Heart left ventricle (tissue), 16 donors: ENCODE results near the gene NANOS1. TPM values are rescaled to one million over a fixed set of nuclear protein-coding genes. Genes with fewer than 3 reads are reported as not detected.

ENCODE experiments used
- ATAC-seq, 4 donors: fragments of 200-7000 bp; cut with Tn5 transposase; one replicate each; pipeline ENCODE4 v1.9.1; 2020 to 2022; ENCODE audit warnings: moderate library complexity in 4 of 4, mild to moderate bottlenecking in 3 of 4, moderate number of reproducible peaks in 1 of 4
- DNase-seq, 5 donors: peaks; one replicate each; pipeline ENCODE4 v3.0.0-alpha.2; 2020
- H3K27ac ChIP-seq, 12 donors: fragments of 200-600 bp; sonication (generic) in 4 of 12; one replicate each; pipeline versions ENCODE4 v1.5.0 to v1.8.0; 2016 to 2022; ENCODE audit warnings: mild to moderate bottlenecking in 2 of 12
- H3K27me3 ChIP-seq, 9 donors: fragments of 200-600 bp; sonication (generic) in 2 of 9; one replicate each; pipeline versions ENCODE4 v1.5.1 to v1.8.0; 2016 to 2022; ENCODE audit warnings: mild to moderate bottlenecking in 3 of 9
- H3K36me3 ChIP-seq, 9 donors: fragments of 200-600 bp; sonication (generic) in 2 of 9; one replicate each; pipeline versions ENCODE4 v1.5.0 to v1.8.0; 2018 to 2022; ENCODE audit warnings: mild to moderate bottlenecking in 2 of 9
- H3K4me1 ChIP-seq, 12 donors: fragments of 200-600 bp; sonication (generic) in 4 of 12; one replicate each; pipeline versions ENCODE4 v1.5.0 to v1.8.0; 2016 to 2022; ENCODE audit warnings: mild to moderate bottlenecking in 3 of 12
- H3K4me3 ChIP-seq, 12 donors: fragments of 200-600 bp; sonication (generic) in 4 of 12; one replicate each; pipeline versions ENCODE4 v1.5.0 to v1.8.0; 2017 to 2022; ENCODE audit warnings: mild to moderate bottlenecking in 9 of 12, moderate library complexity in 4 of 12
- H3K9me3 ChIP-seq, 12 donors: fragments of 200-600 bp; sonication (generic) in 4 of 12; one replicate each; pipeline versions ENCODE4 v1.5.0 to v1.8.0; 2016 to 2022; ENCODE audit warnings: mild to moderate bottlenecking in 1 of 12
- POLR2A ChIP-seq, 2 donors: fragments of 450-650 bp; IDR thresholded peaks; one replicate each; pipeline ENCODE4 v1.6.1; 2017; ENCODE audit warnings: antibody characterized with exemption in 2 of 2, mild to moderate bottlenecking in 2 of 2, moderate library complexity in 2 of 2
- WGBS, 4 donors: extraction: QIAGEN DNeasy Blood & Tissue Kit in 2 of 4; methylation state at CpG; one replicate each; pipeline versions ENCODE4 v1.1.5 to v1.1.7; 2013 to 2018; 5-methylcytosine and 5-hydroxymethylcytosine counted together
- intact Hi-C, 10 donors: fragments of 100-400 bp; cut with DNase I; formaldehyde crosslinking; loops; one replicate each; pipeline versions ENCODE4 v1.11.1 to v1.14.2; 2022
- long read RNA-seq, 3 donors: library from polyadenylated mRNA; unstranded; transcript quantifications; one replicate each; pipeline ENCODE4 v2.0.0, GENCODE V29; 2020 to 2021
- polyA plus RNA-seq, 2 donors: library from polyadenylated mRNA; stranded (reverse); fragments of 200-250 nt; gene quantifications; one replicate each; pipeline ENCODE4 v1.2.3, GENCODE V29; 2013
- total RNA-seq, 9 donors: library from RNA; depleted of rRNA in 2 of 9; stranded (reverse); fragments of >200 nt in 2 of 9; fragmentation: NEBNext Ultra II Directional in 3 of 9; extraction: Animal tissue kit (Norgen Biotek cat#: 25700) in 3 of 9; gene quantifications; one replicate each; pipeline versions ENCODE4 v1.1.0 to v1.2.4, GENCODE V29; 2016 to 2023
- TF ChIP-seq, protein P1 (sequence below), 12 donors: fragments of 200-600 bp; sonication (generic) in 4 of 12; IDR thresholded peaks; one replicate each; pipeline versions ENCODE4 v1.5.0 to v1.8.0; 2018 to 2022; ENCODE audit warnings: antibody characterized with exemption in 12 of 12, mild to moderate bottlenecking in 5 of 12
- donor health status: ischemic (EF 13 %, LVEDD 7.1; RV severe dilation, severe dysfunction).
- donor health status: healthy with polysubstance abuse.
- donor health status: DM: no; HTN: yes; CAD: no.
- donor health status: DM: no; HTN: no; CAD: no.
- donor health status: ischemic (EF 25% LVEDD 6.9; RV normal size, moderate dysfunction).
- donor health status: ischemic (EF 25% LVEDD 5.7; RV mildly dilated, moderate dysfunction).
- donor health status: healthy.
- donor health status: DM: yes; HTN: yes; CAD: no.
- donor health status: ischemic (EF 35%, LVEDD 5.7; RV mildly dilated, moderate dysfunction).
- donor health status: nonischemic (EF 11% LVEDD 7.7; RV severe dilation, severe dysfunction).
- donor health status: DM: yes; HTN: yes; CAD: no.
- donor health status: PGD.
- donor health status: ischemic (EF 29% LVEDD 5.4; RV normal size, mild dysfunction).
- donor health status: nonischemic (EF 23%, LVEDD 6.1; RV moderate dilation, normal function).

The NANOS1 gene, protein sequence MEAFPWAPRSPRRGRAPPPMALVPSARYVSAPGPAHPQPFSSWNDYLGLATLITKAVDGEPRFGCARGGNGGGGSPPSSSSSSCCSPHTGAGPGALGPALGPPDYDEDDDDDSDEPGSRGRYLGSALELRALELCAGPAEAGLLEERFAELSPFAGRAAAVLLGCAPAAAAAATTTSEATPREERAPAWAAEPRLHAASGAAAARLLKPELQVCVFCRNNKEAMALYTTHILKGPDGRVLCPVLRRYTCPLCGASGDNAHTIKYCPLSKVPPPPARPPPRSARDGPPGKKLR
- total RNA-seq (10 to 100 TPM in 4 of 9 donors, 1 to 10 TPM in 5; 3.3 to 35.5 (median 8.8) TPM), polyA plus RNA-seq (10 to 100 TPM in 1 of 2 donors, 1 to 10 TPM in 1; 7.1 to 41.4 TPM)
- long read RNA-seq, donor 1, full-length matches to known transcripts, result 19 of 19 reads
- long read RNA-seq, donor 1, partial matches to known transcripts, result 0 of 19 reads
- long read RNA-seq, donor 1, other reads (novel, unspliced or antisense), result 0 of 19 reads
- long read RNA-seq, donor 2, full-length matches to known transcripts, result 12 of 12 reads
- long read RNA-seq, donor 2, partial matches to known transcripts, result 0 of 12 reads
- long read RNA-seq, donor 2, other reads (novel, unspliced or antisense), result 0 of 12 reads
- long read RNA-seq, donor 3, full-length matches to known transcripts, result 135 of 135 reads
- long read RNA-seq, donor 3, partial matches to known transcripts, result 0 of 135 reads
- long read RNA-seq, donor 3, other reads (novel, unspliced or antisense), result 0 of 135 reads

DNA sequence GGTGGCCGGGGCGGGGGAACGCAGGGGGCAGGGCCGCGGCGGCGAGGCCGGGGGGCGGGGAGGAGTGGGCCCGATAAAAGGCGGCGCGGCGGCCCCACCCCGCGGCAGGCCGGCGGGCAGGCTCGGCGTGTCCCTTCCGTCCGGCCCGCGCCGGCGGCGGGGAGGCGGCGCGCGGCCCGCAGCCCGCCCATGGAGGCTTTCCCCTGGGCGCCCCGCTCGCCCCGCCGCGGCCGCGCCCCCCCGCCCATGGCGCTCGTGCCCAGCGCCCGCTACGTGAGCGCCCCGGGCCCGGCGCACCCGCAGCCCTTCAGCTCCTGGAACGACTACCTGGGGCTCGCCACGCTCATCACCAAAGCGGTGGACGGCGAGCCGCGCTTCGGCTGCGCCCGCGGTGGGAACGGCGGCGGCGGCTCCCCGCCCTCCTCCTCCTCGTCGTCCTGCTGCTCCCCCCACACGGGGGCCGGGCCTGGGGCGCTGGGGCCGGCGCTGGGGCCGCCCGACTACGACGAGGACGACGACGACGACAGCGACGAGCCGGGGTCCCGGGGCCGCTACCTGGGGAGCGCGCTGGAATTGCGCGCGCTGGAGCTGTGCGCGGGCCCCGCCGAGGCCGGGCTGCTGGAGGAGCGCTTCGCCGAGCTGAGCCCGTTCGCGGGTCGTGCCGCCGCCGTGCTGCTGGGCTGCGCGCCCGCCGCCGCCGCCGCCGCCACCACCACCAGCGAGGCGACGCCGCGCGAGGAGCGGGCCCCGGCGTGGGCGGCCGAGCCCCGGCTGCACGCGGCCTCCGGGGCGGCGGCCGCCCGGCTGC, at the start of gene NANOS1:
TSS of gene NANOS1 (plus strand) at position 102 of the 808 bp plus-strand sequence. CDS start at position 190, 88 bp downstream.
- Histone ChIP-seq H3K27me3 (peaks cover 0 to 5% (median 0%) of the 10 kb centered on the region in 9 donors), H3K4me1 (peaks cover 0 to 50% (median 22%) of the 10 kb centered on the region in 12 donors), H3K4me3 (peak within 1 kb of the TSS; percentile 34 to 86 (median 64)), H3K27ac (peak within 1 kb of the TSS in 11 of 12 donors; percentile 27 to 88 (median 77)), H3K9me3 (no peaks in the 10 kb centered on the region), H3K36me3 (peaks cover 0 to 31% (median 27%) of the 10 kb centered on the region in 9 donors)
- 1% methylated on average over 29 to 136 of the region's 136 CpGs; no CpG with 5 or more reads in 1 of the 4 donors for WGBS, 4 donors
- ATAC-seq, result no peak
- intact Hi-C loops, result loop anchor here in 7 of 10 donors (2.0 to 10.0 kb wide), 9 partner anchors 47 to 465 kb away; partner anchors contain the start of gene CACUL1 (in 2 of the 7)
- DNase-seq, result peak in 2 of 5 donors; percentile 26 to 69
- TF ChIP-seq POLR2A (IDR thresholded peaks at IDR 0.05), result no peak
- TF ChIP-seq, protein P1, sequence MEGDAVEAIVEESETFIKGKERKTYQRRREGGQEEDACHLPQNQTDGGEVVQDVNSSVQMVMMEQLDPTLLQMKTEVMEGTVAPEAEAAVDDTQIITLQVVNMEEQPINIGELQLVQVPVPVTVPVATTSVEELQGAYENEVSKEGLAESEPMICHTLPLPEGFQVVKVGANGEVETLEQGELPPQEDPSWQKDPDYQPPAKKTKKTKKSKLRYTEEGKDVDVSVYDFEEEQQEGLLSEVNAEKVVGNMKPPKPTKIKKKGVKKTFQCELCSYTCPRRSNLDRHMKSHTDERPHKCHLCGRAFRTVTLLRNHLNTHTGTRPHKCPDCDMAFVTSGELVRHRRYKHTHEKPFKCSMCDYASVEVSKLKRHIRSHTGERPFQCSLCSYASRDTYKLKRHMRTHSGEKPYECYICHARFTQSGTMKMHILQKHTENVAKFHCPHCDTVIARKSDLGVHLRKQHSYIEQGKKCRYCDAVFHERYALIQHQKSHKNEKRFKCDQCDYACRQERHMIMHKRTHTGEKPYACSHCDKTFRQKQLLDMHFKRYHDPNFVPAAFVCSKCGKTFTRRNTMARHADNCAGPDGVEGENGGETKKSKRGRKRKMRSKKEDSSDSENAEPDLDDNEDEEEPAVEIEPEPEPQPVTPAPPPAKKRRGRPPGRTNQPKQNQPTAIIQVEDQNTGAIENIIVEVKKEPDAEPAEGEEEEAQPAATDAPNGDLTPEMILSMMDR (IDR thresholded peaks at IDR 0.05), result no peak

DNA sequence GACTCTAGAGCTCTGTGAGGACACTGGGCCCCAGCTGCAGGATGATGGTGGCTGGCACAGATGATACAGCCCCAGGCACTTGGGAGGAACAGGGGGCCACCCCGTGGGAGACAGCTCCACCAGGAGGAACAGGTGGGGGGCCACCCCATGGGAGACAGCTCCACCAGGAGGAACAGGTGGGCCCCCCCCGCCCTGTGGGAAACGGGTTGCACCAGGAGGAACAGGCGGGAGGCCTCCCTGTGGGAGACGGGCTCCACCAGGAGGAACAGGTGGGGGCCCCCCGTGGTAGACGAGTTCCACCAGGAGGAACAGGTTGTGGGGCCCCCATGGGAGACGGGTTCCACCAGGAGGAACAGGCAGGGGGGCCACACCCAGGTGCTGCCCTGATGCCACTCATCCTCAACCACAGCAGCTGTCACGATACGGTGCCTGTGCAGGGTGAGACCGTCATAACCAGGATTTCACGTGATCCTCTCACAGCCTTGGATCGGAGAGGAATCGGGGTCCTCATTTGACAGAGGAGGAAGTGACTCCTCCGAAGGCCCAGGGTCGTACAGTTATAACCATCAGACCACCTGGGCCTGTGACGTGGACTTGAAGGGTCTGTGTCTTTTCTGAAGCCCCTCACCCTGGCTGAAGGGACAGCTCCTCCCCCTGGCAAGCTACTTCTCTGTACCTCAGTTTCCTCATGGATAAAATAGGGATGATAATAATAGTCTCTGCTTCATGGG, 49.2 kb upstream of the NANOS1 start:
- Histone ChIP-seq H3K36me3 (no peaks in the 10 kb centered on the region), H3K27ac (no peak overlapping the region), H3K4me1 (peaks cover 0 to 5% (median 0%) of the 10 kb centered on the region in 12 donors), H3K9me3 (peaks cover 0 to 12% (median 1%) of the 10 kb centered on the region in 12 donors), H3K4me3 (no peak overlapping the region), H3K27me3 (no peaks in the 10 kb centered on the region)
- ATAC-seq (no peak), DNase-seq (no peak)
- intact Hi-C loops, result no loop called here
- no peak for TF ChIP-seq POLR2A (IDR thresholded peaks at IDR 0.05)
- TF ChIP-seq, protein P1 (IDR thresholded peaks at IDR 0.05), result no peak
- WGBS, 4 donors, result 85 to 90% (median 86%) methylated on average over 12 to 17 of the region's 17 CpGs

DNA sequence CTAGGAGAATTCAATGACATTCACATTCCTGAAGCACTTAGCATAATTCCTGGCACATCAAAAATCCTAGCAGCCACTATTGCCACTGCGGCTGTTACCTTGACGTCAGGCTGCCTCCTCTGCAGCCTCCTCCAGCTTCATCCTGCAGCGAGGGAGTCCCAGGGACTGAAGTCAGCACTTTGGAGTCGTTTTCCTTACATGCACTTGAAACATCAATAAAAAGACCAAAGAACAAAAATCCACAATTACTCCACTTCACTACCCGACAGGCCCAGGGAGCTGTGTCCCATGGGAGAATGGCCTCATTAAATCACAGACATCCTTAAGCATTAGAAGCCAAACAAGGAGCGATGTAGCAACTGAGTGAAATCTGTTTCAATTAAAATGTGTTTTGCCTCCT, 48.6 kb upstream of the NANOS1 start:
- 61 to 78% (median 71%) methylated on average over 6 of the region's 6 CpGs for WGBS, 4 donors
- Histone ChIP-seq H3K27ac (no peak overlapping the region), H3K36me3 (no peaks in the 10 kb centered on the region), H3K4me3 (no peak overlapping the region), H3K9me3 (peaks cover 0 to 18% (median 6%) of the 10 kb centered on the region in 12 donors), H3K4me1 (peaks cover 0 to 5% (median 0%) of the 10 kb centered on the region in 12 donors), H3K27me3 (no peaks in the 10 kb centered on the region)
- no peak for ATAC-seq
- DNase-seq, result no peak
- intact Hi-C loops, result no loop called here
- no peak for TF ChIP-seq POLR2A (IDR thresholded peaks at IDR 0.05)
- TF ChIP-seq, protein P1 (IDR thresholded peaks at IDR 0.05), result no peak
